Measurements from ENCODE around the gene TMEM51. TPM values are rescaled to one million over a fixed set of nuclear protein-coding genes. Genes with fewer than 3 reads are reported as not detected.

Gene TMEM51
- total and polyA plus RNA-seq, 9 of the 15 experiments (the other 6 are each of a cell fraction or from before 2014, with no cell fraction given), result 0.06 to 1.4 (median 0.58) TPM

DNA sequence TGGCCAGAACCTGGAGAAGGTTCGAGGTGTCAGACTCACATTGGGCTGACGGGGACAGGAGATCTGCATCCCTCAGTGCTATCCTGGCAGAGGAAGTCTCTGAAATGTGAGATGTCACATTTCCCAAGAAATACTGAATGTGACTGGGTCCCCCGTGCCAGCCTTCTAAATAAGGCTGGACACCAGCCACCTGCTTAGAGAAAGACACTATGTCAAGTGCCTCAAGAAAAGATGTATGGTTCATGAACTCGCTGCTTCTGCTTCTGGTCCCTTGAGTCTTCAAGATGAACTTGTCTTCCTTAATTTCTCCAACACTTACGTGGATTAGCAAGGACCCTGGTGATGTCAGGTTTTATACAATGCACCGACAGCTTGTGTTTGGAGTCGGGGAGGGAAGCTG is 51.4 kb downstream of the TMEM51 start:
- no peaks in the 10 kb centered on the region for H3K79me2 ChIP-seq (ENCODE audit: control insufficient read depth, insufficient read depth, low read length)
- H3K27me3 ChIP-seq (ENCODE audit: control insufficient read depth in 2 of 2, insufficient read depth in 2 of 2, low read length in 2 of 2), result peaks cover 39 to 75% of the 10 kb centered on the region in 2 experiments
- no peak overlapping the region for H3K27ac ChIP-seq (ENCODE audit: extremely low read depth, low read depth, low read length)
- no peak overlapping the region for H3K4me2 ChIP-seq (ENCODE audit: insufficient read depth, low read length)
- no peak overlapping the region for H2AFZ ChIP-seq (ENCODE audit: low read depth, low read length)
- intact Hi-C loops (cut with micrococcal nuclease), result no loop called here
- H3K9ac ChIP-seq (ENCODE audit: insufficient read depth in 1 of 2, low read depth in 2 of 2, low read length in 2 of 2), result no peak overlapping the region
- FAIRE-seq, result no peak
- H3K9me3 ChIP-seq (replicated peaks; ENCODE audit: control insufficient read depth, insufficient read depth, low read depth, low read length), result no peaks in the 10 kb centered on the region
- no peak for ATAC-seq
- peaks cover 3% of the 10 kb centered on the region; the same call in 1 of the 2 replicates for H4K20me1 ChIP-seq (replicated peaks; ENCODE audit: control insufficient read depth, insufficient read depth, low read length)
- H3K9me1 ChIP-seq (ENCODE audit: control insufficient read depth, insufficient read depth, low read length), result no peaks in the 10 kb centered on the region
- DNase-seq (ENCODE audit: extremely low read depth in 1 of 4, low spot score in 3 of 4), result no peak
- H3K4me1 ChIP-seq (replicated peaks in 1 of 2; ENCODE audit: control insufficient read depth in 2 of 2, insufficient read depth in 2 of 2, low read length in 2 of 2), result no peaks in the 10 kb centered on the region; a peak in 1 of 5 replicates
- no peak overlapping the region for H3K4me3 ChIP-seq
- in situ Hi-C loops (cut with MboI), result no loop called here
- POLR2A ChIA-PET, result interaction anchor here (1.1 to 1.3 kb wide), 3 partner anchors 13 to 52 kb away, joined by 3 read pairs; no protein-coding TSS in a partner anchor
- no peaks in the 10 kb centered on the region for H3K36me3 ChIP-seq (ENCODE audit: control insufficient read depth, insufficient read depth, low read length)
- CTCF ChIA-PET (ENCODE audit: low intra/inter-chr PET ratio), result no interaction called here
- WGBS (ENCODE audit: insufficient coverage, low coverage, missing lambda C conversion rate), result 2% methylated on average over 7 of the region's 7 CpGs
- BruUV-seq (replicated peaks), result no TSS peak
- TF ChIP-seq MXI1 (IDR thresholded peaks at IDR 0.05; ENCODE audit: low read depth, low read length) (no peak), NCOA2 (IDR thresholded peaks at IDR 0.05; ENCODE audit: partially characterized antibody in 2 of 2) (no peak), C11orf30 (IDR thresholded peaks at IDR 0.05; ENCODE audit: low read depth) (no peak), KHSRP (IDR thresholded peaks at IDR 0.05) (no peak), ZBTB17 (CRISPR knock-in tag; IDR thresholded peaks at IDR 0.05) (no peak), ZNF143 (CRISPR knock-in tag; IDR thresholded peaks at IDR 0.05) (no peak), HMG20A (CRISPR knock-in tag; conservative IDR thresholded peaks at IDR 0.05) (no peak)
